SU-DHL-6 (cell line): ENCODE data around the gene SNX3.
"Not testable (repeated sequence)": the region's sequence is repeated elsewhere in the genome, so short reads cannot be mapped to it uniquely, and the experiment has no call there.

Source experiments
- H2AFZ ChIP-seq: fragments of 200-600 bp; sonication (generic); 2 replicates; pipeline ENCODE4 v1.6.1; 2014; ENCODE audit warnings: low read depth, mild to moderate bottlenecking, moderate library complexity, mixed read lengths, antibody characterized with exemption, low read length; ENCODE audit not compliant: severe bottlenecking
- H3F3A ChIP-seq: fragments of 200-600 bp; shearing (Covaris generic); 2 replicates; pipeline ENCODE4 v1.6.0; 2016; ENCODE audit warnings: antibody characterized with exemption, mild to moderate bottlenecking; ENCODE audit not compliant: insufficient read depth
- H3K27ac ChIP-seq: fragments of 200-600 bp; sonication (generic); 2 replicates; pipeline ENCODE4 v1.5.1; 2016; ENCODE audit warnings: low read depth, mild to moderate bottlenecking, low read length, moderate library complexity, mixed read lengths
- H3K27me3 ChIP-seq: fragments of 200-600 bp; sonication (generic), shearing (Covaris generic); 2 replicates; pipeline ENCODE4 v1.6.0; 2014; ENCODE audit warnings: mild to moderate bottlenecking, low read length
- H3K36me3 ChIP-seq: fragments of 200-600 bp; sonication (generic); 2 replicates; pipeline ENCODE4 v1.6.1; 2014; ENCODE audit warnings: mild to moderate bottlenecking, low read length, mixed read lengths
- H3K4me2 ChIP-seq: fragments of 300-600, 200-600 bp; shearing (Covaris generic), sonication (generic); 2 replicates; pipeline ENCODE4 v1.6.0; 2014; ENCODE audit warnings: low read length, low read depth, mild to moderate bottlenecking; ENCODE audit not compliant: poor library complexity, severe bottlenecking
- H3K4me3 ChIP-seq: fragments of 200-600 bp; sonication (generic); 2 replicates; pipeline ENCODE4 v1.5.1; 2014; ENCODE audit warnings: antibody characterized with exemption, low read length, mild to moderate bottlenecking, mixed read lengths; ENCODE audit not compliant: insufficient read depth, poor library complexity, severe bottlenecking
- H3K79me2 ChIP-seq: fragments of 200-600 bp; sonication (generic); 2 replicates; pipeline ENCODE4 v1.6.1; 2014; ENCODE audit warnings: mild to moderate bottlenecking, low read length, moderate library complexity; ENCODE audit not compliant: insufficient read depth
- H3K9ac ChIP-seq: fragments of 200-600 bp; sonication (generic); 2 replicates; pipeline ENCODE4 v1.7.0; 2014; ENCODE audit warnings: mild to moderate bottlenecking, low read length
- H3K9me2 ChIP-seq: fragments of 200-600 bp; sonication (generic); replicated peaks from 2 replicates; pipeline ENCODE4 v1.6.1; 2014; ENCODE audit warnings: low read length; ENCODE audit not compliant: insufficient read depth
- H3K9me3 ChIP-seq: fragments of 200-600 bp; sonication (generic); 2 replicates; pipeline ENCODE4 v1.6.1; 2014; ENCODE audit warnings: low read length, mixed read lengths; ENCODE audit not compliant: insufficient read depth
- H4K20me1 ChIP-seq: fragments of 200-600 bp; sonication (generic); 2 replicates; pipeline ENCODE4 v1.6.1; 2014; ENCODE audit warnings: low read depth, mild to moderate bottlenecking, antibody characterized with exemption, low read length, moderate library complexity, mixed read lengths
- CTCF ChIP-seq: fragments of 200-600 bp; sonication (generic); IDR thresholded peaks from one replicate; pipeline ENCODE4 v1.5.1; 2017; ENCODE audit warnings: antibody characterized with exemption, mild to moderate bottlenecking, low read length, moderate library complexity; ENCODE audit not compliant: insufficient read depth, poor library complexity, severe bottlenecking
- EZH2phosphoT487 ChIP-seq: fragments of 200-600 bp; sonication (generic), shearing (Covaris generic); conservative IDR thresholded peaks from 2 replicates; pipeline ENCODE4 v1.6.1; 2018; ENCODE audit warnings: mild to moderate bottlenecking, antibody characterized with exemption, low read length, moderate library complexity, mixed read lengths

Gene SNX3

GRCh38 chr6:108247965-108248536 is 12.8 kb downstream of the SNX3 start:
- Histone ChIP-seq H3K36me3 (peaks cover 4% of the 10 kb centered on the region; the same call in 1 of the 2 replicates), H3K4me3 (no peak overlapping the region), H3K27ac (no peak overlapping the region), H3K9ac (no peak overlapping the region), H3F3A (no peaks in the 10 kb centered on the region; the same call in 1 of the 2 replicates), H3K9me2 (no peaks in the 10 kb centered on the region), H3K27me3 (no peaks in the 10 kb centered on the region), H3K79me2 (peaks cover 93% of the 10 kb centered on the region), H3K9me3 (no peaks in the 10 kb centered on the region), H4K20me1 (no peaks in the 10 kb centered on the region), H2AFZ (no peak overlapping the region), H3K4me2 (no peak overlapping the region)
- TF ChIP-seq CTCF: no peak
- no peak for TF ChIP-seq EZH2phosphoT487

- not testable (repeated sequence) for H2AFZ ChIP-seq, H3K4me2 ChIP-seq, H3K4me3 ChIP-seq, H3K27me3 ChIP-seq, H3K9me2 ChIP-seq, H3K36me3 ChIP-seq, H3K27ac ChIP-seq, H3K9me3 ChIP-seq, H4K20me1 ChIP-seq, H3K9ac ChIP-seq, H3F3A ChIP-seq
- H3K79me2 ChIP-seq: peaks cover 89% of the 10 kb centered on the region
Observed at GRCh38 chr6:108245095-108245494, 15.7 kb downstream of the SNX3 start.

GRCh38 chr6:108243836-108244235 is 17.0 kb downstream of the SNX3 start:
- Histone ChIP-seq H3K36me3 (peaks cover 9% of the 10 kb centered on the region; the same call in 1 of the 2 replicates), H3K9ac (no peak overlapping the region)
- TF ChIP-seq CTCF (no peak), EZH2phosphoT487 (no peak)

GRCh38 chr6:108242721-108243120 is 18.1 kb downstream of the SNX3 start:
- Histone ChIP-seq H3K36me3 (peaks cover 9% of the 10 kb centered on the region; the same call in 1 of the 2 replicates), H2AFZ (no peak overlapping the region), H3K9me3 (no peaks in the 10 kb centered on the region), H3K27ac (no peak overlapping the region), H4K20me1 (0 out of 2 replicates have a peak, but pooled peaks cover 3% of the 10 kb centered on the region), H3K4me2 (no peak overlapping the region), H3K4me3 (no peak overlapping the region), H3K27me3 (no peaks in the 10 kb centered on the region), H3K9me2 (no peaks in the 10 kb centered on the region), H3F3A (no peaks in the 10 kb centered on the region; the same call in 1 of the 2 replicates), H3K9ac (no peak overlapping the region), H3K79me2 (peaks cover 87% of the 10 kb centered on the region)
- TF ChIP-seq CTCF: no peak
- TF ChIP-seq EZH2phosphoT487: no peak

More at GRCh38 chr6:108243836-108244235, 17.0 kb downstream of the SNX3 start:
- H3K9me3 ChIP-seq: no peaks in the 10 kb centered on the region
- no peaks in the 10 kb centered on the region; the same call in 1 of the 2 replicates for H3F3A ChIP-seq
- no peaks in the 10 kb centered on the region for H3K27me3 ChIP-seq
- H2AFZ ChIP-seq: no peak overlapping the region
- no peak overlapping the region for H3K4me2 ChIP-seq
- no peaks in the 10 kb centered on the region for H3K9me2 ChIP-seq
- H3K79me2 ChIP-seq: peaks cover 87% of the 10 kb centered on the region
- H3K4me3 ChIP-seq: no peak overlapping the region
- H4K20me1 ChIP-seq: 0 out of 2 replicates have a peak, but pooled peaks cover 3% of the 10 kb centered on the region
- no peak overlapping the region for H3K27ac ChIP-seq
